HepG2 (cell line): ENCODE results near the gene ABT1. TPM values are rescaled to one million over a fixed set of nuclear protein-coding genes. Genes with fewer than 3 reads are reported as not detected.

Experiments
- BCL6 ChIP-seq: IDR thresholded peaks from 2 replicates; pipeline ENCODE4 v1.6.1; 2016; ENCODE audit warnings: missing genetic modification reagents, missing compliant biosample characterization
- CBX1 ChIP-seq: IDR thresholded peaks from one replicate; pipeline ENCODE4 v1.6.1; 2016; ENCODE audit warnings: antibody characterized with exemption, low read depth
- EP300 ChIP-seq, 3 experiments: sonication (generic) in 1 of 3; formaldehyde crosslinking in 1 of 3; IDR thresholded peaks; 2 replicates each; pipeline versions ENCODE4 v1.5.1 to v1.6.1; 2011 to 2020; ENCODE audit warnings: low read depth in 2 of 3, low read length in 2 of 3, borderline replicate concordance in 1 of 3, improper control_type of control experiment in 1 of 3, mild to moderate bottlenecking in 1 of 3, missing genetic modification reagents in 1 of 3, moderate library complexity in 1 of 3
- GFI1 ChIP-seq: sonication (generic); formaldehyde crosslinking; IDR thresholded peaks from 2 replicates; pipeline ENCODE4 v1.5.0; 2020; ENCODE audit warnings: missing genetic modification reagents, mild to moderate bottlenecking, borderline replicate concordance
- HNF4A ChIP-seq: sonication (generic); formaldehyde crosslinking; IDR thresholded peaks from 2 replicates; pipeline ENCODE4 v1.4.0; 2020; ENCODE audit warnings: missing genetic modification reagents
- MYPOP ChIP-seq: sonication (generic); formaldehyde crosslinking; IDR thresholded peaks from 2 replicates; pipeline ENCODE4 v1.8.1; 2023; ENCODE audit warnings: mild to moderate bottlenecking, moderate library complexity, missing genetic modification reagents
- PHB2 ChIP-seq: fragments of 450-650 bp; IDR thresholded peaks from 2 replicates; pipeline ENCODE4 v1.6.1; 2018; ENCODE audit not compliant: partially characterized antibody
- TBP ChIP-seq: sonication (generic); formaldehyde crosslinking; IDR thresholded peaks from 2 replicates; pipeline ENCODE4 v1.5.0; 2020; ENCODE audit warnings: missing genetic modification reagents
- TCF12 ChIP-seq, 2 experiments: fragments of 450-650 bp in 1 of 2; sonication (generic) in 1 of 2; formaldehyde crosslinking in 1 of 2; IDR thresholded peaks; 2 replicates each; pipeline versions ENCODE4 v1.6.1 to v1.8.0; 2017 to 2022; ENCODE audit warnings: antibody characterized with exemption in 1 of 2, mild to moderate bottlenecking in 1 of 2, missing genetic modification reagents in 1 of 2, moderate library complexity in 1 of 2
- THAP11 ChIP-seq: IDR thresholded peaks from 2 replicates; pipeline ENCODE4 v1.6.1; 2016; ENCODE audit warnings: missing biosample characterization, missing genetic modification reagents
- TMF1 ChIP-seq: sonication (generic); formaldehyde crosslinking; IDR thresholded peaks from 2 replicates; pipeline ENCODE4 v1.8.1; 2022; ENCODE audit warnings: low read depth, missing genetic modification reagents
- ZBTB38 ChIP-seq: sonication (generic); formaldehyde crosslinking; IDR thresholded peaks from 2 replicates; pipeline ENCODE4 v1.5.1; 2020; ENCODE audit warnings: mild to moderate bottlenecking, missing genetic modification reagents
- ZFP62 ChIP-seq: sonication (generic); formaldehyde crosslinking; IDR thresholded peaks from 2 replicates; pipeline ENCODE4 v1.4.0; 2020; ENCODE audit warnings: missing genetic modification reagents
- ZFY ChIP-seq: sonication (generic); formaldehyde crosslinking; IDR thresholded peaks from 2 replicates; pipeline ENCODE4 v1.4.0; 2020; ENCODE audit warnings: missing genetic modification reagents
- ZNF205 ChIP-seq: IDR thresholded peaks from 2 replicates; pipeline ENCODE4 v1.6.1; 2018; ENCODE audit warnings: missing biosample characterization, missing genetic modification reagents
- ZNF253 ChIP-seq: sonication (generic); formaldehyde crosslinking; IDR thresholded peaks from 2 replicates; pipeline ENCODE4 v1.8.0; 2022; ENCODE audit warnings: mild to moderate bottlenecking, missing genetic modification reagents, borderline replicate concordance
- ZNF256 ChIP-seq: sonication (generic); formaldehyde crosslinking; conservative IDR thresholded peaks from 2 replicates; pipeline ENCODE4 v1.4.0; 2020; ENCODE audit warnings: missing genetic modification reagents
- ZNF563 ChIP-seq: sonication (generic); formaldehyde crosslinking; IDR thresholded peaks from 2 replicates; pipeline ENCODE4 v1.8.0; 2022; ENCODE audit warnings: mild to moderate bottlenecking, moderate library complexity, missing genetic modification reagents
- polyA plus RNA-seq, 8 experiments: library from polyadenylated mRNA; depleted of rRNA in 3 of 8; stranded (reverse) in 7 of 8; unstranded in 1 of 8; fragments of >200 nt; fragmentation: Illumina TruSeq in 4 of 8; extraction: Trizol in 4 of 8; gene quantifications; 2 replicates each; pipeline versions ENCODE4 v1.2.1 to v1.2.3, GENCODE V29; 2011 to 2016; ENCODE audit warnings: low read depth in 4 of 8, missing spikeins in 1 of 8, mixed read lengths in 1 of 8; ENCODE audit not compliant: insufficient read depth in 1 of 8
- total RNA-seq, 5 experiments: library from RNA; depleted of rRNA; stranded (reverse); fragments of >200 nt; fragmentation: Illumina TruSeq; extraction: Trizol; gene quantifications; 2 replicates each; pipeline ENCODE4 v1.2.3, GENCODE V29; 2016; ENCODE audit warnings: low read depth in 1 of 5
- TF ChIP-seq, protein P1 (sequence below), 2 experiments: sonication (generic) in 1 of 2; formaldehyde crosslinking in 1 of 2; IDR thresholded peaks; 2 replicates each; pipeline versions ENCODE4 v1.4.0 to v1.6.1; 2018 to 2020; ENCODE audit warnings: missing genetic modification reagents in 2 of 2, borderline replicate concordance in 1 of 2, low read depth in 1 of 2, mild to moderate bottlenecking in 1 of 2, missing biosample characterization in 1 of 2
- TF ChIP-seq, protein P2 (sequence below): sonication (generic); formaldehyde crosslinking; IDR thresholded peaks from 2 replicates; pipeline ENCODE4 v1.5.1; 2020; ENCODE audit warnings: mild to moderate bottlenecking, moderate library complexity, missing genetic modification reagents

ABT1 gene
- total and polyA plus RNA-seq, 2 of the 13 experiments (the other 11 are each of a cell fraction or from before 2014, with no cell fraction given) = 38.4 TPM

DNA sequence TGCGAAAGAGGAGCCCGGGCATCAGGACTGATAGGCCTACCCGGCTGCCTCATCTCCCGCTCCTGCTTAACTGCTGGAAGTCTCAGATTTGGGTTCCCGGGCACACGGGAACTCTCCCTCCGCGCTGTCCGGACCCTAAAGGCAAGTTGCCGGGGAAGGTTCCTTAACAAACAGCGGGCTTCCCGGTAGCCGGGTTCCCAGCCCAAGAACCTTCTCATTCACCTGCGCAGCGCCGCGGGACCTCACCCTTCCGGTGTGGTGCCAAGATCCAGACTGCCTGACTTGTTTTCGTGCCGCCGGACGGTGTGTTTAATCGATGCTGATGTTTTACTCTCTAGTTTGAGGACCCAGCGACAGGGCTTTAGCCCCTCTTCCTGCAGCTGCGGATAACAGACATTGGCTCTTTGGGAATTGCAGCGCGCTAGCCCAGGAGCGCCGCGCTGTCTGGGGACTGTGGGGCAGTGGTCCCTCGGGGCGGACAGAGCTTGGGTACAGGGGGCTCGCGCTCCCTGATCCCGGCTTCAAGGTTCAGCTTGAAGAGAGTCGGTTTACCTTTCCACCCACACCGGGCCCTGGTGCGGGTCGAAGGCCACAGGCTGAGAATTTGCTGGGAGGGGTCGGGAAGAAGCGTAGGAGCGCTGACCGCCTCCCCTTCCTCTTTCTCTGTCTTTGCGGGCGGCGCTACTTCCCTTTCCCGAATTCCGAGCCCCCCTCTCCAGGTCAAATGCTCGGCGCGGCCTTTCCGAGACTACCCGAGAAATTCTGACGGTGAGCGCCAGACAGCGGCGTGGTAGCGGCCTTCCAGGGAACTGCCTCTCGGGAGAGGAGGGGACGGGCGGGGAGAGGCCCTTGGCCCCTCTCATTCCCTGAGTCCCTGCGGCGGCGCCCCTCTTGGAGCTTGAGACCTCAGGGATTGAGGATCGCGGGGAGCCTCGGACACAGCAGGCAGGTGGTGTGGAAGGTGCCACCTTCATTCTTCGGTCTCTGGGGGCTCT is 17.2 kb downstream of the ABT1 start (continued):
- TF ChIP-seq ZBTB38 (CRISPR knock-in tag) (0 out of 2 replicates have a peak, but pooled peaks have one; percentile 42), ZFY (CRISPR knock-in tag) (0 out of 2 replicates have a peak, but pooled peaks have one; percentile 35), CBX1 (no peak), ZNF253 (CRISPR knock-in tag) (no peak), EP300 (IDR thresholded peaks at IDR 0.05; ENCODE audit: low read depth in 2 of 2, low read length in 2 of 2) (no peak), EP300 (CRISPR knock-in tag; IDR thresholded peaks at IDR 0.05; ENCODE audit: borderline replicate concordance) (no peak), TBP (CRISPR knock-in tag) (no peak), TCF12 (IDR thresholded peaks at IDR 0.05) (no peak), TCF12 (CRISPR knock-in tag; IDR thresholded peaks at IDR 0.05) (no peak), ZFP62 (no peak), ZNF563 (CRISPR knock-in tag) (0 out of 2 replicates have a peak, but pooled peaks have one; percentile 34), GFI1 (CRISPR knock-in tag) (no peak), THAP11 (CRISPR knock-in tag) (no peak), HNF4A (CRISPR knock-in tag) (peak; percentile 28), ZNF256 (CRISPR knock-in tag) (no peak), BCL6 (CRISPR knock-in tag) (0 out of 2 replicates have a peak, but pooled peaks have one; percentile 12), ZNF205 (peak; percentile 86), PHB2 (no peak), MYPOP (CRISPR knock-in tag) (no peak), TMF1 (no peak)
- TF ChIP-seq, protein P1, sequence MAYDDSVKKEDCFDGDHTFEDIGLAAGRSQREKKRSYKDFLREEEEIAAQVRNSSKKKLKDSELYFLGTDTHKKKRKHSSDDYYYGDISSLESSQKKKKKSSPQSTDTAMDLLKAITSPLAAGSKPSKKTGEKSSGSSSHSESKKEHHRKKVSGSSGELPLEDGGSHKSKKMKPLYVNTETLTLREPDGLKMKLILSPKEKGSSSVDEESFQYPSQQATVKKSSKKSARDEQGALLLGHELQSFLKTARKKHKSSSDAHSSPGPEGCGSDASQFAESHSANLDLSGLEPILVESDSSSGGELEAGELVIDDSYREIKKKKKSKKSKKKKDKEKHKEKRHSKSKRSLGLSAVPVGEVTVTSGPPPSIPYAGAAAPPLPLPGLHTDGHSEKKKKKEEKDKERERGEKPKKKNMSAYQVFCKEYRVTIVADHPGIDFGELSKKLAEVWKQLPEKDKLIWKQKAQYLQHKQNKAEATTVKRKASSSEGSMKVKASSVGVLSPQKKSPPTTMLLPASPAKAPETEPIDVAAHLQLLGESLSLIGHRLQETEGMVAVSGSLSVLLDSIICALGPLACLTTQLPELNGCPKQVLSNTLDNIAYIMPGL (CRISPR knock-in tag; IDR thresholded peaks at IDR 0.05; ENCODE audit: borderline replicate concordance in 1 of 2, low read depth in 1 of 2) = 0 out of 4 replicates have a peak, but pooled peaks of 1 of the 2 experiments have one; percentile 27
- TF ChIP-seq, protein P2, sequence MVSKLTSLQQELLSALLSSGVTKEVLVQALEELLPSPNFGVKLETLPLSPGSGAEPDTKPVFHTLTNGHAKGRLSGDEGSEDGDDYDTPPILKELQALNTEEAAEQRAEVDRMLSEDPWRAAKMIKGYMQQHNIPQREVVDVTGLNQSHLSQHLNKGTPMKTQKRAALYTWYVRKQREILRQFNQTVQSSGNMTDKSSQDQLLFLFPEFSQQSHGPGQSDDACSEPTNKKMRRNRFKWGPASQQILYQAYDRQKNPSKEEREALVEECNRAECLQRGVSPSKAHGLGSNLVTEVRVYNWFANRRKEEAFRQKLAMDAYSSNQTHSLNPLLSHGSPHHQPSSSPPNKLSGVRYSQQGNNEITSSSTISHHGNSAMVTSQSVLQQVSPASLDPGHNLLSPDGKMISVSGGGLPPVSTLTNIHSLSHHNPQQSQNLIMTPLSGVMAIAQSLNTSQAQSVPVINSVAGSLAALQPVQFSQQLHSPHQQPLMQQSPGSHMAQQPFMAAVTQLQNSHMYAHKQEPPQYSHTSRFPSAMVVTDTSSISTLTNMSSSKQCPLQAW = 0 out of 2 replicates have a peak, but pooled peaks have one; percentile 26
